Endothelial cell of umbilical vein (primary cell): ENCODE measurements around the gene TRIM67. TPM values are rescaled to one million over a fixed set of nuclear protein-coding genes. Genes with fewer than 3 reads are reported as not detected.

Experiments used
- BruUV-seq: library from RNA; stranded (reverse); fragments of 400-500 nt; replicated peaks from 2 replicates; lab custom pipeline; 2021; lab: Mats Ljungman, UMichigan
- CTCF ChIA-PET: fragments of 300-600, 350-600 bp; sonication (Branson Sonifier 250); formaldehyde crosslinking; loops from one replicate; lab custom pipeline; 2021; ENCODE audit warnings: antibody characterized with exemption, inconsistent platforms; lab: Charles Lee
- POLR2A ChIA-PET: fragments of 300-600, 350-600 bp; sonication (Branson Sonifier 250); formaldehyde crosslinking; loops from one replicate; lab custom pipeline; 2021; ENCODE audit warnings: antibody characterized with exemption, inconsistent platforms; lab: Charles Lee
- DNase-seq: peaks from one replicate; pipeline ENCODE4 v3.0.0-alpha.2; 2011; ENCODE audit warnings: low read depth, low spot score
- FAIRE-seq: peaks from 2 replicates; lab custom pipeline; 2011; peaks lifted over from hg19 to GRCh38; lab: Jason Lieb, UNC
- H2AFZ ChIP-seq: 2 replicates; pipeline ENCODE4 v1.6.0; 2012; ENCODE audit warnings: low read depth, low read length, control low read depth, inconsistent platforms
- H3K27ac ChIP-seq: 2 replicates; pipeline ENCODE4 v1.5.1; 2011; ENCODE audit warnings: low read depth, mild to moderate bottlenecking, control low read depth, low read length, moderate library complexity; ENCODE audit not compliant: insufficient read depth
- H3K27me3 ChIP-seq, 2 experiments: 2 replicates each; pipeline versions ENCODE4 v1.6.0 to v1.6.1; 2011; ENCODE audit warnings: low read length in 2 of 2, mixed read lengths in 1 of 2; ENCODE audit not compliant: control insufficient read depth in 2 of 2, insufficient read depth in 2 of 2
- H3K36me3 ChIP-seq, 2 experiments: 2 replicates in 1 of 2; 3 replicates in 1 of 2; pipeline ENCODE4 v1.5.1; 2011; ENCODE audit warnings: low read length in 2 of 2, mild to moderate bottlenecking in 1 of 2, moderate library complexity in 1 of 2; ENCODE audit not compliant: control insufficient read depth in 2 of 2, insufficient read depth in 2 of 2; ENCODE audit errors: extremely low read depth in 1 of 2
- H3K4me1 ChIP-seq: 3 replicates; pipeline ENCODE4 v1.5.1; 2011; ENCODE audit warnings: mild to moderate bottlenecking, low read length; ENCODE audit not compliant: control insufficient read depth, insufficient read depth; ENCODE audit errors: extremely low read depth
- H3K4me2 ChIP-seq: 2 replicates; pipeline ENCODE4 v1.6.1; 2011; ENCODE audit warnings: low read length, control low read depth, mixed read lengths; ENCODE audit not compliant: insufficient read depth
- H3K4me3 ChIP-seq, 3 experiments: fragments of 200-600 bp in 1 of 3; sonication (generic), shearing (Covaris generic) in 1 of 3; replicated peaks in 1 of 3; 2 replicates each; pipeline ENCODE4 v1.5.1; 2011 to 2016; ENCODE audit warnings: control low read depth in 3 of 3, low read length in 3 of 3, mild to moderate bottlenecking in 2 of 3, inconsistent platforms in 1 of 3, low read depth in 1 of 3, moderate library complexity in 1 of 3; ENCODE audit not compliant: insufficient read depth in 1 of 3
- H3K79me2 ChIP-seq: 2 replicates; pipeline ENCODE4 v1.6.0; 2012; ENCODE audit warnings: low read length, inconsistent platforms; ENCODE audit not compliant: control insufficient read depth, insufficient read depth
- H3K9ac ChIP-seq: replicated peaks from 2 replicates; pipeline ENCODE3; 2011; ENCODE audit warnings: low read length, control low read depth; ENCODE audit not compliant: insufficient read depth; ENCODE audit errors: extremely low read depth
- H3K9me1 ChIP-seq: replicated peaks from 3 replicates; pipeline ENCODE4 v1.6.0; 2011; ENCODE audit warnings: mild to moderate bottlenecking, low read length; ENCODE audit not compliant: control insufficient read depth, insufficient read depth; ENCODE audit errors: extremely low read depth
- H3K9me3 ChIP-seq: replicated peaks from 2 replicates; pipeline ENCODE4 v1.5.1; 2012; ENCODE audit warnings: low read length, inconsistent platforms; ENCODE audit not compliant: control insufficient read depth, insufficient read depth
- H4K20me1 ChIP-seq: replicated peaks from 2 replicates; pipeline ENCODE3; 2011; ENCODE audit warnings: mild to moderate bottlenecking, low read length; ENCODE audit not compliant: control insufficient read depth, insufficient read depth; ENCODE audit errors: extremely low read depth
- EZH2 ChIP-seq: IDR thresholded peaks from 2 replicates; pipeline ENCODE4 v1.6.1; 2012; ENCODE audit warnings: borderline replicate concordance, low read depth, mild to moderate bottlenecking, moderate library complexity, low read length, inconsistent platforms; ENCODE audit not compliant: severe bottlenecking
- FOS ChIP-seq: IDR thresholded peaks from 2 replicates; pipeline ENCODE4 v1.6.1; 2011; ENCODE audit warnings: mild to moderate bottlenecking, low read length, moderate library complexity, borderline replicate concordance; ENCODE audit not compliant: insufficient read depth
- GATA2 ChIP-seq: IDR thresholded peaks from 2 replicates; pipeline ENCODE4 v1.7.0; 2011; ENCODE audit warnings: low read depth, mild to moderate bottlenecking, moderate library complexity, mixed read lengths, low read length; ENCODE audit not compliant: insufficient read length, insufficient read depth
- JUN ChIP-seq: IDR thresholded peaks from 2 replicates; pipeline ENCODE4 v1.6.1; 2011; ENCODE audit warnings: borderline replicate concordance, low read depth; ENCODE audit not compliant: insufficient read length, insufficient read depth
- MYC ChIP-seq: IDR thresholded peaks from one replicate; pipeline ENCODE4 v1.6.1; 2011; ENCODE audit warnings: mild to moderate bottlenecking, low read depth, low read length
- POLR2A ChIP-seq: IDR thresholded peaks from 2 replicates; pipeline ENCODE4 v1.6.1; 2012; ENCODE audit warnings: low read depth, mild to moderate bottlenecking, control low read depth, low read length
- POLR2AphosphoS5 ChIP-seq: IDR thresholded peaks from 2 replicates; pipeline ENCODE4 v1.6.1; 2012; ENCODE audit warnings: low read depth, mild to moderate bottlenecking, control low read depth, low read length, moderate library complexity; ENCODE audit not compliant: insufficient read depth
- dilution Hi-C: fragments of 300-500 bp; cut with MboI; formaldehyde crosslinking; loops from one replicate; pipeline ENCODE4 v1.15.0; 2019; ENCODE audit warnings: low sequenced_read_pairs; ENCODE audit not compliant: extremely low pct_ligation_motif_present
- intact Hi-C: fragments of 100-400 bp; cut with micrococcal nuclease; formaldehyde crosslinking; loops from one replicate; pipeline ENCODE4 v1.10.0; 2022
- polyA plus RNA-seq, 4 experiments: library from polyadenylated mRNA; depleted of rRNA in 3 of 4; stranded (reverse) in 3 of 4; unstranded in 1 of 4; fragments of >200 nt; gene quantifications; 2 replicates each; pipeline versions ENCODE4 v1.2.1 to v1.2.3, GENCODE V29; 2011 to 2012; ENCODE audit warnings: missing spikeins in 1 of 4
- total RNA-seq: library from RNA; stranded (reverse); gene quantifications from 2 replicates; pipeline ENCODE4 v1.2.3, GENCODE V29; 2021
- TF ChIP-seq, protein P1 (sequence below), 2 donors: IDR thresholded peaks; 1 replicate in 1 of 2; 2 replicates in 1 of 2; pipeline ENCODE4 v1.5.1; 2011; ENCODE audit warnings: low read length in 2 of 2, mild to moderate bottlenecking in 2 of 2, moderate library complexity in 2 of 2, control low read depth in 1 of 2, inconsistent platforms in 1 of 2, low read depth in 1 of 2; ENCODE audit not compliant: insufficient read depth in 1 of 2; ENCODE audit errors: extremely low read depth in 1 of 2
- TF ChIP-seq, protein P2 (sequence below): IDR thresholded peaks from 2 replicates; pipeline ENCODE4 v1.6.1; 2011; ENCODE audit not compliant: insufficient read depth, insufficient read length

Gene TRIM67
- total and polyA plus RNA-seq, 2 donors (not counting 3 experiments of a cell fraction or from before 2014, with no cell fraction given): not detected

DNA sequence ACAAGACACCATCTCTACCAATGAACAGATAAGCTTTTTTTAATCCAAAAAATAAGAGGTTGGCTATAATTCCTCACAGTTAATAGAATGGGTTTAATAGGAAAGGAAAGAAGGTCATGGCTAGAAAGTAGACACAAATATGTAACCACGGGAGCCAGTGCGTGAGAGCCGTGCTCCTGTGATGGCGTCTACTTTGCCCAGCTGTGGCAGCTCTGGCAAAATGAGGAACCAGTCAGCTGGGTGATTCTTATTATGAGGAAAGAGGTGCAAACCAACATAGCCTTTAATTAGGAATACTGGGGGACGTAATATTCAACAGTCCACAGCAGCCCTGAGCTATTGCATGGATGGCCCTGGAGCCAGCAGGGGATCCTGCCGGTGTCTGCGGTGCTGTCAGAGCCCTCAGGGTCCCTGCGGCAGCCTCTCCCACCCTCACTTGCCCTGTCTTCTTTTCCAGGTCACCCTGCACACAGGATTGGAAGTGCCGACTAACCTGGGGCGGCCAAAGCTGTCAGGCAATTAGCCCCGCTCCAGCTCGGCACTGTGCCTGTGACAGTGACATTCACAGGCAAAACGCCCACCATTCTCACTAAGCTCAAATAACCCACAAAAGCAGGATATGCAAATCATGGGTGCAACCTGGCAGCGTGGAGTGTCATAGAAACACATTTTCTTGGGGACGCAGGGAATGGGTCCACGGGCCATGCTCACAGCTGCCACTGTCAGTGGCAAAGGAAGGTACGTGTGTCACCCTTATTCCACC, 53.2 kb downstream of the TRIM67 start:
- H2AFZ ChIP-seq: no peak overlapping the region
- H3K27ac ChIP-seq: no peak overlapping the region
- H3K79me2 ChIP-seq: no peaks in the 10 kb centered on the region
- peaks cover 2% of the 10 kb centered on the region for H3K4me1 ChIP-seq
- no peak overlapping the region for H3K9ac ChIP-seq
- ChIA-PET CTCF (interaction anchor here (0.6 to 2.0 kb wide), 5 partner anchors 8 to 420 kb away, joined by 3 to 4 read pairs (median 3); partner anchors contain the start of gene GNPAT), POLR2A (no interaction called here)
- TF ChIP-seq EZH2 (no peak), JUN (no peak), FOS (no peak), MYC (no peak), GATA2 (no peak), POLR2AphosphoS5 (no peak), POLR2A (no peak)
- TF ChIP-seq, protein P1, sequence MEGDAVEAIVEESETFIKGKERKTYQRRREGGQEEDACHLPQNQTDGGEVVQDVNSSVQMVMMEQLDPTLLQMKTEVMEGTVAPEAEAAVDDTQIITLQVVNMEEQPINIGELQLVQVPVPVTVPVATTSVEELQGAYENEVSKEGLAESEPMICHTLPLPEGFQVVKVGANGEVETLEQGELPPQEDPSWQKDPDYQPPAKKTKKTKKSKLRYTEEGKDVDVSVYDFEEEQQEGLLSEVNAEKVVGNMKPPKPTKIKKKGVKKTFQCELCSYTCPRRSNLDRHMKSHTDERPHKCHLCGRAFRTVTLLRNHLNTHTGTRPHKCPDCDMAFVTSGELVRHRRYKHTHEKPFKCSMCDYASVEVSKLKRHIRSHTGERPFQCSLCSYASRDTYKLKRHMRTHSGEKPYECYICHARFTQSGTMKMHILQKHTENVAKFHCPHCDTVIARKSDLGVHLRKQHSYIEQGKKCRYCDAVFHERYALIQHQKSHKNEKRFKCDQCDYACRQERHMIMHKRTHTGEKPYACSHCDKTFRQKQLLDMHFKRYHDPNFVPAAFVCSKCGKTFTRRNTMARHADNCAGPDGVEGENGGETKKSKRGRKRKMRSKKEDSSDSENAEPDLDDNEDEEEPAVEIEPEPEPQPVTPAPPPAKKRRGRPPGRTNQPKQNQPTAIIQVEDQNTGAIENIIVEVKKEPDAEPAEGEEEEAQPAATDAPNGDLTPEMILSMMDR (IDR thresholded peaks at IDR 0.05; ENCODE audit: extremely low read depth in 1 of 2, insufficient read depth in 1 of 2, low read depth in 1 of 2, low read length in 2 of 2): no peak
- TF ChIP-seq, protein P2, sequence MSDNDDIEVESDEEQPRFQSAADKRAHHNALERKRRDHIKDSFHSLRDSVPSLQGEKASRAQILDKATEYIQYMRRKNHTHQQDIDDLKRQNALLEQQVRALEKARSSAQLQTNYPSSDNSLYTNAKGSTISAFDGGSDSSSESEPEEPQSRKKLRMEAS: no peak
- H3K9me1 ChIP-seq: no peaks in the 10 kb centered on the region
- H3K4me2 ChIP-seq: no peak overlapping the region
- no TSS peak for BruUV-seq
- no peaks in the 10 kb centered on the region for H3K36me3 ChIP-seq
- H3K9me3 ChIP-seq: no peaks in the 10 kb centered on the region
- DNase-seq: no peak
- dilution Hi-C loops: no loop called here
- FAIRE-seq: no peak
- intact Hi-C loops: no loop called here
- H4K20me1 ChIP-seq: no peaks in the 10 kb centered on the region
- no peak overlapping the region for H3K4me3 ChIP-seq
- peaks cover 6 to 7% of the 10 kb centered on the region in 2 experiments for H3K27me3 ChIP-seq
